A673 (cell line): ENCODE measurements around the gene NYNRIN. TPM values are rescaled to one million over a fixed set of nuclear protein-coding genes. Genes with fewer than 3 reads are reported as not detected.

Experiments used
- BruUV-seq: library from RNA; stranded (reverse); fragments of 400-500 nt; replicated peaks from 2 replicates; lab custom pipeline; 2021; lab: Mats Ljungman, UMichigan
- CTCF ChIA-PET: fragments of 300-600 bp; sonication (Branson Sonifier 250); formaldehyde crosslinking; loops from one replicate; lab custom pipeline; 2022; ENCODE audit warnings: antibody characterized with exemption; lab: Charles Lee
- POLR2A ChIA-PET: fragments of 300-600 bp; sonication (Branson Sonifier 250); formaldehyde crosslinking; loops from one replicate; lab custom pipeline; 2022; ENCODE audit warnings: antibody characterized with exemption; ENCODE audit not compliant: low non-redundant PET; lab: Charles Lee
- DNase-seq: peaks from one replicate; pipeline ENCODE4 v3.0.0-alpha.2; 2015; ENCODE audit warnings: low spot score
- H3K27ac ChIP-seq: fragments of 200-600 bp; sonication (generic); 2 replicates; pipeline ENCODE4 v1.5.1; 2016; ENCODE audit warnings: mixed run types, low read depth, mild to moderate bottlenecking, mixed read lengths, antibody characterized with exemption, low read length; ENCODE audit not compliant: poor library complexity, severe bottlenecking
- H3K27me3 ChIP-seq: fragments of 200-600 bp; sonication (generic); replicated peaks from 2 replicates; pipeline ENCODE4 v1.6.1; 2017; ENCODE audit warnings: mixed run types, low read depth, mild to moderate bottlenecking, mixed read lengths, antibody characterized with exemption, low read length; ENCODE audit not compliant: insufficient read depth, poor library complexity
- H3K36me3 ChIP-seq: fragments of 200-600 bp; sonication (generic); 2 replicates; pipeline ENCODE4 v1.6.1; 2016; ENCODE audit warnings: mixed run types, mild to moderate bottlenecking, mixed read lengths, antibody characterized with exemption, low read length; ENCODE audit not compliant: insufficient read depth, poor library complexity, severe bottlenecking
- H3K4me1 ChIP-seq: fragments of 200-600 bp; sonication (generic); 2 replicates; pipeline ENCODE4 v1.6.1; 2017; ENCODE audit warnings: mixed run types, mild to moderate bottlenecking, mixed read lengths, antibody characterized with exemption, low read length; ENCODE audit not compliant: insufficient read depth, poor library complexity, severe bottlenecking
- H3K4me3 ChIP-seq: fragments of 200-600 bp; sonication (generic); 2 replicates; pipeline ENCODE4 v1.5.1; 2016; ENCODE audit warnings: low read depth, mixed run types, mild to moderate bottlenecking, mixed read lengths, low read length; ENCODE audit not compliant: poor library complexity, severe bottlenecking
- H3K9me3 ChIP-seq: fragments of 200-600 bp; sonication (generic); 2 replicates; pipeline ENCODE4 v1.6.1; 2016; ENCODE audit warnings: mixed run types, low read depth, mild to moderate bottlenecking, mixed read lengths, antibody characterized with exemption, low read length; ENCODE audit not compliant: poor library complexity, severe bottlenecking
- CTCF ChIP-seq: fragments of 300-800, 200-600 bp; sonication (generic); conservative IDR thresholded peaks from 2 replicates; pipeline ENCODE4 v1.5.1; 2017; ENCODE audit warnings: low read depth, mild to moderate bottlenecking, antibody characterized with exemption, low read length, moderate library complexity, mixed read lengths
- EZH2 ChIP-seq: fragments of 200-600 bp; sonication (generic); IDR thresholded peaks from 2 replicates; pipeline ENCODE4 v1.6.1; 2017; ENCODE audit warnings: borderline replicate concordance, low read depth, mild to moderate bottlenecking, mixed read lengths, antibody characterized with exemption, low read length; ENCODE audit not compliant: poor library complexity, severe bottlenecking
- intact Hi-C: fragments of 100-400 bp; cut with micrococcal nuclease; formaldehyde crosslinking; loops from one replicate; pipeline ENCODE4 v1.10.0; 2022; ENCODE audit not compliant: unreplicated experiment
- total RNA-seq: library from RNA; stranded (reverse); gene quantifications from 2 replicates; pipeline ENCODE4 v1.2.3, GENCODE V29; 2021

The NYNRIN gene
- total RNA-seq, 1 experiment from 2014 or later: 8.6 TPM

GRCh38 chr14:24392325-24393091, 6.3 kb upstream of the NYNRIN start:
- ChIA-PET POLR2A (no interaction called here), CTCF (no interaction called here)
- no TSS peak for BruUV-seq

GRCh38 chr14:24394275-24394674, 4.5 kb upstream of the NYNRIN start:
- no peak for TF ChIP-seq EZH2
- no peak for TF ChIP-seq CTCF
- no TSS peak for BruUV-seq
- H3K27ac ChIP-seq: no peak overlapping the region
- H3K27me3 ChIP-seq: no peaks in the 10 kb centered on the region
- H3K4me3 ChIP-seq: no peak overlapping the region
- POLR2A ChIA-PET: no interaction called here
- peak; percentile 23 for DNase-seq
- H3K4me1 ChIP-seq: peaks cover 7% of the 10 kb centered on the region
- CTCF ChIA-PET: no interaction called here
- H3K36me3 ChIP-seq: no peaks in the 10 kb centered on the region
- H3K9me3 ChIP-seq: no peaks in the 10 kb centered on the region
- intact Hi-C loops: no loop called here

More at GRCh38 chr14:24392325-24393091, 6.3 kb upstream of the NYNRIN start:
- intact Hi-C loops: no loop called here
- Histone ChIP-seq H3K4me3 (no peak overlapping the region), H3K27me3 (no peaks in the 10 kb centered on the region), H3K36me3 (no peaks in the 10 kb centered on the region), H3K4me1 (no peaks in the 10 kb centered on the region), H3K9me3 (no peaks in the 10 kb centered on the region), H3K27ac (no peak overlapping the region)
- peak; percentile 25 for DNase-seq
- peak; percentile 30; the same call in 1 of the 2 replicates for TF ChIP-seq CTCF
- TF ChIP-seq EZH2: no peak

GRCh38 chr14:24395609-24396582, 2.9 kb upstream of the NYNRIN start:
- CTCF ChIA-PET: interaction anchor here (1.2 kb wide), 1 partner anchor 16 kb away, joined by 6 read pairs; no protein-coding TSS in a partner anchor
- no TSS peak for BruUV-seq

More at GRCh38 chr14:24395609-24396582, 2.9 kb upstream of the NYNRIN start:
- DNase-seq: peak; percentile 15
- Histone ChIP-seq H3K4me1 (peaks cover 18% of the 10 kb centered on the region), H3K36me3 (no peaks in the 10 kb centered on the region), H3K27ac (no peak overlapping the region), H3K27me3 (no peaks in the 10 kb centered on the region), H3K9me3 (no peaks in the 10 kb centered on the region), H3K4me3 (no peak overlapping the region)
- POLR2A ChIA-PET: no interaction called here
- intact Hi-C loops: no loop called here
- no peak for TF ChIP-seq CTCF
- TF ChIP-seq EZH2: no peak
